K562 (cell line): ENCODE measurements around the gene EFHC1. TPM values are rescaled to one million over a fixed set of nuclear protein-coding genes. Genes with fewer than 3 reads are reported as not detected.

Experiments used
- CHD7 ChIP-seq: fragments of 200-600 bp; sonication (generic); IDR thresholded peaks from one replicate; pipeline ENCODE4 v1.6.1; 2012; ENCODE audit warnings: mild to moderate bottlenecking, low read depth, low read length, inconsistent platforms
- ZNF212 ChIP-seq: fragments of 450-650 bp; formaldehyde crosslinking; IDR thresholded peaks from 2 replicates; pipeline ENCODE4 v1.4.0; 2020; ENCODE audit warnings: mild to moderate bottlenecking
- polyA plus RNA-seq, 8 experiments: library from polyadenylated mRNA; depleted of rRNA in 4 of 8; stranded (reverse) in 5 of 8; unstranded in 3 of 8; fragments of >200 nt; fragmentation: Nextera tagmentation in 2 of 8; fragmentation: Illumina TruSeq in 1 of 8; extraction: Ambion mirVana in 2 of 8; extraction: Trizol in 1 of 8; gene quantifications; 2 replicates each; pipeline versions ENCODE4 v1.2.1 to v1.2.3, GENCODE V29; 2011 to 2014; ENCODE audit warnings: inconsistent platforms in 1 of 8, missing spikeins in 1 of 8
- total RNA-seq, 7 experiments: library from RNA; depleted of rRNA in 6 of 7; stranded (reverse); fragments of >200 nt in 6 of 7; fragmentation: Illumina TruSeq in 2 of 7; extraction: Trizol in 2 of 7; gene quantifications; 2 replicates each; pipeline versions ENCODE4 v1.2.1 to v1.2.3, GENCODE V29; 2011 to 2021; ENCODE audit warnings: low replicate concordance in 1 of 7

Gene EFHC1
- total and polyA plus RNA-seq, 9 of the 15 experiments (the other 6 are each of a cell fraction or from before 2014, with no cell fraction given) = 9.5 to 31.0 (median 14.9) TPM

- TF ChIP-seq CHD7 (no peak), ZNF212 (CRISPR knock-in tag) (no peak)
These were observed 42.5 kb upstream of the EFHC1 start (continued) for GRCh38 chr6:52377538-52378221.
